ENCODE results near the gene RNASE7. TPM values are rescaled to one million over a fixed set of nuclear protein-coding genes. Genes with fewer than 3 reads are reported as not detected.

The RNASE7 gene
- total RNA-seq, 1 donor from 2014 or later = 0.86 TPM

GRCh38 chr14:21087294-21088091 is 45.3 kb downstream of the RNASE7 start:
- TF ChIP-seq CTCF (conservative IDR thresholded peaks at IDR 0.05; ENCODE audit: low read depth, low read length) = no peak
- no peak for DNase-seq (ENCODE audit: low read depth)
- H3K4me3 ChIP-seq (ENCODE audit: low read depth, low read length) = no peak overlapping the region

- no peak overlapping the region for H3K4me3 ChIP-seq (ENCODE audit: low read depth, low read length)
- TF ChIP-seq CTCF (conservative IDR thresholded peaks at IDR 0.05; ENCODE audit: low read depth, low read length) = no peak
- DNase-seq (ENCODE audit: low read depth) = no peak
These were observed 46.5 kb downstream of the RNASE7 start for GRCh38 chr14:21088687-21089086.

- no peak for DNase-seq (ENCODE audit: low read depth)
These were observed 47.1 kb downstream of the RNASE7 start for GRCh38 chr14:21089271-21089670.

GRCh38 chr14:21089877-21090193 is 47.7 kb downstream of the RNASE7 start:
- TF ChIP-seq CTCF (conservative IDR thresholded peaks at IDR 0.05; ENCODE audit: low read depth, low read length) = no peak
- DNase-seq (ENCODE audit: low read depth) = no peak
- H3K4me3 ChIP-seq (ENCODE audit: low read depth, low read length) = no peak overlapping the region

More at GRCh38 chr14:21089271-21089670, 47.1 kb downstream of the RNASE7 start:
- H3K4me3 ChIP-seq (ENCODE audit: low read depth, low read length) = no peak overlapping the region
- TF ChIP-seq CTCF (conservative IDR thresholded peaks at IDR 0.05; ENCODE audit: low read depth, low read length) = no peak

- H3K4me3 ChIP-seq (ENCODE audit: low read depth, low read length) = no peak overlapping the region
- peak; percentile 64 for TF ChIP-seq CTCF (conservative IDR thresholded peaks at IDR 0.05; ENCODE audit: low read depth, low read length)
- DNase-seq (ENCODE audit: low read depth) = no peak
These were observed 48.2 kb downstream of the RNASE7 start for GRCh38 chr14:21090194-21090939.

- DNase-seq (ENCODE audit: low read depth) = no peak
- no peak for TF ChIP-seq CTCF (conservative IDR thresholded peaks at IDR 0.05; ENCODE audit: low read depth, low read length)
- no peak overlapping the region for H3K4me3 ChIP-seq (ENCODE audit: low read depth, low read length)
These were observed 48.9 kb downstream of the RNASE7 start for GRCh38 chr14:21090940-21091663.
